IPS DF 4.7 (cell line): Measurements from ENCODE around the gene CHFR.
"Not testable (repeated sequence)": the region's sequence is repeated elsewhere in the genome, so short reads cannot be mapped to it uniquely, and the experiment has no call there.

Source experiments
- DNase-seq: peaks from one replicate; pipeline ENCODE4 v3.0.0-alpha.2; 2013; ENCODE audit warnings: low spot score; ENCODE audit errors: extremely low read depth

Gene CHFR

DNA sequence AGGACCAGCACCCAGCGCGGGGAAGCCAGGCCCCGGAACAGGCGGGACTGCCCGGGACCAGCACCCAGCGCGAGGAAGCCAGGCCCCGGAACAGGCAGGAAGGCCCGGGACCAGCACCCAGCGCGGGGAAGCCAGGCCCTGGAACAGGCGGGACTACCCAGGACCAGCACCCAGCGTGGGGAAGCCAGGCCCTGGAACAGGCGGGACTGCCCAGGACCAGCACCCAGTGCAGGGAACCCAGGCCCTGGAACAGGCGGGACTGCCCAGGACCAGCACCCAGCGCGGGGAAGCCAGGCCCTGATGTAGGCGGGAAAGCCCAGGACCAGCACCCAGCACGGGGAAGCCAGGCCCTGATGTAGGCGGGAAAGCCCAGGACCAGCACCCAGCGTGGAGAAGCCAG is 12.8 kb downstream of the CHFR start:
- DNase-seq = not testable (repeated sequence)

DNA sequence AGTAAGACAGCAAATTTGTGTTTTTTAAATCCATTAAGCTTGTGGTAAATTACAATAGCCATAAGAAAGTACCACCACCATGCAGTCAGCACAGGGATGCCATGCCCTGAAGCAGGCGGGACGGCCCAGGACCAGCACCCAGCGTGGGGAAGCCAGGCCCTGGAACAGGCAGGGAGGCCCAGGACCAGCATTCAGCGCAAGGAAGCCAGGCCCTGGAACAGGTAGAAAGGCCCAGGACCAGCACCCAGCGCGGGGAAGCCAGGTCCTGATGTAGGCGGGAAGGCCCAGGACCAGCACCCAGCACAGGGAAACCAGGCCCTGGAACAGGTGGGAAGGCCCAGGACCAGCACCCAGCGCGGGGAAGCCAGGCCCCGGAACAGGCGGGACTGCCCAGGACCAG is 13.2 kb downstream of the CHFR start:
- DNase-seq = no peak

DNA sequence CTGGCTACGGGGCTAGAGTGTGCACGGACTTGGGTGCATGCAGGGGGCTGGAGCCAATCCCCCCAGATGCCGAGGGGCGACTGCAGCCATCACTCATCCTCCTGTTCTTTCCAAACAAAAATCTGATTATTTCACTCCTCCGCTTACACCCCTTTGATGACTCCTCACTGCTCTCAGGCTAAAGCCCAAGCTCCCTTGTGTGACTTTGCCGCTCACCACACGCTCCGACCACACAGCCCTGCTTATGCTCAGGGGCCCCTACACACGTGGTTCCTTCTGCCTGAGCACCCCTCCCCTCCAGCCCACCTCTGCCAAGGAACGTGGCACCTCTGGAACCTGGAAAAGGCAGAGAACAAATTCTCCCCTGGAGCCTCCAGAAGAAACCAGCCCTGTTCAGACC is 13.7 kb downstream of the CHFR start:
- DNase-seq = no peak

DNA sequence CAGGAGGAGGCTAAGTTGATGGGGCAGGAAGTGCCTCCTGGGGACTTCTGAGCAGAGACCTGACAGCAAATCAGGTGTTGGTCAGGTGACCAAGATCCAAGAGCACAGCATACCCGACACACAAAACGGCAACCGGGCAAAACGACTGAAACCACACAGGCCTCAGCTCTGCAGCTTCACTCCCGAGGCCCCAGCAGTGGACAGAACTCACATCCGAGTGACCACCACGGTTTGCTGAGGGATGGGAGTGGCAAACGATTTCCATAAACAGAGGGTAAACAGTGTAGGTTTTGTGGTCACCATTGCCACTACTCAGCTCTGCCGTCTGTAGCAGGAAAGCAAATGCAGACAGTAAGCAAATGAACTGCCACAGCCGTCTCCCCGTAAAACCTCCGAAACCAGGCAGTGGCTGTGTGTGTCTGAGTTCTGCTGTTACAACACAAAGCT is 14.4 kb downstream of the CHFR start:
- no peak for DNase-seq

DNA sequence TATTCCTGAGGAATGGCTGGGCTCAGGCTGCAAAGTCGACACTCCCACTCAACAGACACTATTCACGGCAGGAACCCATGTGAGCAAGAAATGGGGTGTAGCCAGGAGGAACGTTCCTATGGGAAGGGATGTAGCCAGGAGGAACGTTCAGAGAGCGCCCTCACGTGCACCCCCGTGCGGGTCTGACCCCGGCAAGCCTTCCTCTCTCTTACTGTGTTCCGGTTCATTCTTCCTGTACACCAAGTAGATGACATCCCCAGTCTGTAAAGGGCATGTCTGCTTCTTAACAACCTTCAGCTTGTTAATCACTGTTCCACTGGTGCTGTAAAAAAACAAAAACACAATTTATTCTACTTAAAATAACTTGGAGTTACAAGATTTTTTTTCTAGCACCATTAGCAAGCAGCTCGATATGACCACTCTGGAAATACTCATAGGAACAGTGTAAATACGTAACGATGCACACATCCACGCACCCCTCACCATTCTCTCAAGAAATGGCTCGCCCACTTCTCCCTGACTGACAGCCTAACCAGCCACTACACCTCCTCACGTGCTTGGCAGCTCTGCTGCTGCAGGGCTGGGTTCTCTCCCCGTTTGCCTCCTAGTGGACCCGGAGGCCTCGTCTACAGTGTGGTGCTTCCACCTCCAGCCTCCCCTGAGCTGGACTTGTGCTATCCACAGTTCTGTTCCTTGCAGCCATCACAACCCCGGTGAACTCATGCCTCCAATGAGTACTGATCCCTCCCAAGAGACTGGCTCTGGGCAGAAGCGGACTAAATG is 15.1 kb downstream of the CHFR start:
- no peak for DNase-seq

DNA sequence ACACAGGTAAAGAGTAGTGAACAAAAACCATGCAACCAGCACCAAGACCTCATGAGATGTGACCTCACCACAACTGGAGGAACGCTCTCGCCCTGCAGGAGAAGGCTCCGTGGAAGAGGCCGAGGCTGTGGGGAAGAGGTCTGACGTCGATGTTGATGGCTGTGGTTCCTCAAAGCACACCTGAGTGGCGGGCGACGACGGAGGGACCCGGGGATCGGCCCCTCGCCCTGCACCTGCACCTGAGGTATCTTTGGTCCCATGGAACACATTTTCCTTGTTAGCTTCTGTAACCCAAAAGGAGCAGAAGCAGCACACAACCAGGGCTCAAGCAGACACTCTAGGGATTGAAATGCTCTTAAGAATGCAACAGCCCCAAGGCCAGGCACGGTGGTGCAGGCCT is 17.9 kb downstream of the CHFR start:
- DNase-seq = no peak

- DNase-seq = no peak
Measured at GRCh38 chr12:132866251-132866828, 21.1 kb downstream of the CHFR start.

GRCh38 chr12:132861558-132861957 is 25.8 kb downstream of the CHFR start:
- DNase-seq = no peak

DNA sequence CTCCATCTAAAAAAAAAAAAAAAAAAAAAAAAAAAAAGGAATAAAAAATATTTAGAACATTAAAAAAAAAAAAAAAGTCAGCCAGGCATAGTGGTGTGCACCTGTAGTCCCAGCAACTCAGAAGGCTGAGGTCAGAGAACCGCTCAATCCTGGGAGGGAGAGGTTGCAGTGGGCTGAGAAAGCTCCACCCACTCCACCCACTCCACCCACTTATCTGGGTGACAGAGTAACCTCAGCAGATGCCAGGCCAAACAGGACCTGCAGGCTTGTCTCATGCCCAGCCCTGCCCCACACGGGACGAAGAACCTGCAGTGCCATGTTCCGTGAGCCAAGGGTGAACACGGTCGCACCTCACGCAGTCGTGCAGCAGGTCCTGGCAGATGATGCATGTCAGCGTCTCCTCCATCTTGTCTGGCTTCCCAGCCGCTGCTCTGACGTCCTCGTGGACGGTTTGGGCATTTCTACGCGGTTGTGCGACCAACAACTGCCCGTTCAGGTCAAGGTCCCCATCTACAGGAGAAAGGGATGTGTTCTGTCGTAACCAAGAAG is 28.6 kb downstream of the CHFR start:
- no peak for DNase-seq

GRCh38 chr12:132857019-132857418 is 30.4 kb downstream of the CHFR start:
- DNase-seq = not testable (repeated sequence)

DNA sequence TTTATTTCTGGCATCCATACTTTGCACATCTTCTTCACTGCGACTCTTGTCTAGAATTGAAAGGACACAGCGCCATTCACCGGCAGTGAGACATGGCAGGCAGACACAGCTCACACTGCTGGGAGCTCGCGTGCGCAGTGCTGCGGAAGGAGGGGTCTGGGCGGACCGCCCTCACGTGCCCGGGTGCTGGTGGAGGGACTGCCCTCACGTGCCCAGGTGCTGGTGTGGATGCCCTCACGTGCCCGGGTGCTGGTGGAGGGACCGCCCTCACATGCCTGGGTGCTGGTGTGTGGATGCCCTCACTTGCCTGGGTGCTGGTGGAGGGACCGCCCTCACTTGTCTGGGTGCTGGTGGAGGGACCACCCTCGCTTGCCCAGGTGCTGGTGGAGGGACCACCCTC is 30.8 kb downstream of the CHFR start:
- DNase-seq = no peak

DNA sequence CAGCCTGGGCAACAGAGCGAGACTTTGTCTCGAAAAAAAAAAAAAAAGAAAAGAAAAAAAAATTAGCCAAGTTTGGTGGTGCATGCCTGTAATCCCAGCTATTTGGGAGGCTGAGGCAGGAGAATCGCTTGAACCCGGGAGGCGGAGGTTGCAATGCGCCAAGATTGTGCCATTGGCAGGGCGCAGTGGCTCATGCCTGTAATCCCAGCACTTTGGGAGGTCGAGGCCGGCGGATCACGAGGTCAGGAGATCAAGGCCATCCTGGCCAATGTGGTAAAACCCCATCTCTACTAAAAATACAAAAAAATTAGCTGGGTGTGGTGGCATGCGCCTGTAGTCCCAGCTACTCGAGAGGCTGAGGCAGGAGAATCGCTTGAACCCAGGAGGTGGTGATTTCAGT is 32.2 kb downstream of the CHFR start:
- DNase-seq = not testable (repeated sequence)

DNA sequence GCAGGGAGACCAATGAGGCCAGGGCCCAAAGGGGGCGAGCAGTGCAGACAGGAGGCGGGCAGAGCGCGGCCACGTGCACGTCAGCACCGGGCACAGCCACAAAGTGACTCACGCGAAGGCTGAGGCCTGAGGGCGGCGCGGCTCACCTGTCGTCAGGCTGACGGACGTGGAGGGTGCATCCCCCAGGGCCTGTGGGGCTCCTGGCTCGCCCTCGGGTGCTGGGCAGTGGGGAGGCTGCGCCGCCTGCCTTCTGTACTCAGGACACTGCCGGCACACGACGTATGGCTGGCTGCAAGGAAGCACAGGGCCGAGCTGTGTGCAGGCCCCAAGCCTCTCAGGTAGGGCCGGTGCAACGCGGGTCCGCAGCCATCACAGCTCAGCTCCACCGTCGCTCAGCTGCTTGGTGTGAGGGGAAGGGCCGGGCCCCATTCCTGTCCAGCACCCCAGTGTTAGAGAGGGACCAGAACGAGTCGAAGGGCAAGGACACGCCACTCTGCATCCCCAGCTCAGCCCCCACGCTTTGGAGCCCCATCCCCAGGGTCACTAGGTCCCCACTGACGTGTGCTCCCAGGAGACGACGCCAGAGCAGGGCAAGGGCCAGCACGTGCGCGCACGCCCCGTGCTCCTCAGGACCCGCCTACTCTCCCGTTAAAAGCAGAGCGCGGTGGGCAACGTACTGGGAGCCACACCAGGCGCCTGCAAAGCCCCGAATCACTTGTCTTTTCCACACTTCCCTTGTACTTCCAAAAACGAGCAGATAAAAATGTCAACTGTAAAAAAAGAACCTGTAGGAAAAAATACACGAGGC is 33.9 kb downstream of the CHFR start:
- DNase-seq = no peak

GRCh38 chr12:132852496-132852895 is 34.9 kb downstream of the CHFR start:
- no peak for DNase-seq

- DNase-seq = no peak
Measured at GRCh38 chr12:132851465-132851864, 35.9 kb downstream of the CHFR start.

DNA sequence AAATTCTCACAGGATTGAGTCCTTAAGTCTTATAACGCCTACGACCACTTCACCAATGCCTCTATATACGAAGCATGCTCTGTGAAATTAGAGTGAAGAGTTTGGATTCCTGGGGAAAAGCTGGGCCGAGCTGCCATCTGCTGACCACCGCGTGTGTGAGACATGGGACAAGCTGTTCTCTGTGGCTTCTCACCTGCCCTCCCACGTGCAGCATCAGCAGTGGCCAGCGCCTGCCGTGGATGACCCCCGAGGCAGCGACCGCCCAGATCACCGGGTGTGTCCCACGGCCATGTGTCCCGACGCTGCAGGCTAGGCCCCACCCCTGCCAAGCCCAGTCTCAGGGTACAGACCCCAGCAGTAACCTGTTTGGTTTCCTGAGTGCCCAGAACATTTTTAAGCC is 37.1 kb downstream of the CHFR start:
- DNase-seq = no peak

- DNase-seq = no peak
Measured at GRCh38 chr12:132848521-132848920, 38.9 kb downstream of the CHFR start.

GRCh38 chr12:132847363-132848356 is 39.7 kb downstream of the CHFR start:
- DNase-seq = peak; percentile 64

GRCh38 chr12:132844681-132845080 is 42.7 kb downstream of the CHFR start:
- DNase-seq = not testable (repeated sequence)

DNA sequence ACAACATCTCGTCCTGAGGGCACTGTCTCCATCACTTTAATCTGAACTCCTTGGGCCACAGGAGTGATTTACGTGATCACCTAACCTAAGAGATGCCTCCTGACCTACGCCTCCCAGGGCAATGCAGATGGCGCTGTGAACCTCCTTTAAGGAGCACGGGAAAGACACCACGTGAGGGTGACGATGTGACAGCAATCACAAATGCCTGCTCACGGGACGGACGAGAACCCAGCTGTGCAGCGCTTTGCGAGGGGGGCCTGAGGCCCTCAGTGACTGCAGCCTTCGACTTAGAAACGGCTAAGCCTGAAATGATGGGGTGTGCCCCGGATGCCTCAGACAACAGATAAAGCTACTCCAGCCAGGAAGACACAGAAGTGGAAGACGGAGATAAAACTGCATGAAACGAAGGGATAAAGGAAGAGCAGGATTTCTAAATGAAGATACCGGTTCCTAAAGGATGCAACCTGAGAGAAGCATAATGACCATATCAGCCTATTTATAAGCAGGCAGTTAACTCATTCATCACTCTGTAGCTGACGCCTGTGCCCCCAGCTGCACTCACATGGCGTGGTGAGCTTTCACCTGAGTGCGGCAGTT is 44.9 kb downstream of the CHFR start:
- no peak for DNase-seq
